ENCODE data around the gene PRSS21. TPM values are rescaled to one million over a fixed set of nuclear protein-coding genes. Genes with fewer than 3 reads are reported as not detected.

The PRSS21 gene
- total RNA-seq, 1 donor from 2014 or later: not detected

DNA sequence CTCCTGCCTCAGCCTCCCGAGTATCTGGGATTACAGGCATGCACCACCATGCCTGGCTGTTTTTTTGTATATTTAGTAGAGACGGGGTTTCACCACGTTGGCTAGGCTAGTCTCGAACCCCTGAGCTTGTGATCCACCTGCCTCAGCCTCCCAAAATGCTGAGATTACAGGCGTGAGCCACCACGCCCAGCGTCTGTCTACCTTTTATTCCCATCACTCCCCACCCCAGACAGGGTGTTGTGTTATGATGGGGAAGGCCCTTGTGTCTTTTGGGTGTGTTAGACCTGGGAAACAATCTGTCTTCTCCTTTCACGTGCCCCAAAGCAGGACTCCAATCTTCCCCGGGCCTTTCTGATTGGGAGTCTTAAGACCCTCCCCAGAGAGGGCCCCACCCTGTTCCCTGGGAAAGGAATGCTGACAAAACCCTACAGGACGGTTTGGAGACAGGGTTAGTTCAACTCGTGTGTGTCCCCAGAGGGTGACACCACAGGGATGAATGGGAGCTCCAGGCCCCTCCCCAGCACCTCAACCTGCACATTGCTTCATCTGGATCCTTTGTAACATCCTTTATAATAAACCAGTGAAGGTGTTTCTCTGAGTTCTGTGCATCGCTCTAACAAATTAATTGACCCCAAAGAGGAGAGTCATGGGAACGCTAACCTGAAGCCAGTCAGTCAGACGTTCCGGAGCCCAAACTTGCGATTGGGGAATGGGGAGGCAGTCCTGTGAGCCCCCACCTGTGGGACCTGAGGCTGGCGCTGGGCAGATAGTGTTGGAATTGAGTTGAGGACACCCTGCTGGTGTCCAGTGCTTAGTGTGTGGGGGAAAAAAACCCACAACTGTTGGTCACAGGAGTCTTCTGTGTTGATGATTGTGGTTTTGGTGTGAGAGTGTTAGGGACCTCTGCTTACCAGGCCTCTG is 36.8 kb upstream of the PRSS21 start:
- DNase-seq: no peak

DNA sequence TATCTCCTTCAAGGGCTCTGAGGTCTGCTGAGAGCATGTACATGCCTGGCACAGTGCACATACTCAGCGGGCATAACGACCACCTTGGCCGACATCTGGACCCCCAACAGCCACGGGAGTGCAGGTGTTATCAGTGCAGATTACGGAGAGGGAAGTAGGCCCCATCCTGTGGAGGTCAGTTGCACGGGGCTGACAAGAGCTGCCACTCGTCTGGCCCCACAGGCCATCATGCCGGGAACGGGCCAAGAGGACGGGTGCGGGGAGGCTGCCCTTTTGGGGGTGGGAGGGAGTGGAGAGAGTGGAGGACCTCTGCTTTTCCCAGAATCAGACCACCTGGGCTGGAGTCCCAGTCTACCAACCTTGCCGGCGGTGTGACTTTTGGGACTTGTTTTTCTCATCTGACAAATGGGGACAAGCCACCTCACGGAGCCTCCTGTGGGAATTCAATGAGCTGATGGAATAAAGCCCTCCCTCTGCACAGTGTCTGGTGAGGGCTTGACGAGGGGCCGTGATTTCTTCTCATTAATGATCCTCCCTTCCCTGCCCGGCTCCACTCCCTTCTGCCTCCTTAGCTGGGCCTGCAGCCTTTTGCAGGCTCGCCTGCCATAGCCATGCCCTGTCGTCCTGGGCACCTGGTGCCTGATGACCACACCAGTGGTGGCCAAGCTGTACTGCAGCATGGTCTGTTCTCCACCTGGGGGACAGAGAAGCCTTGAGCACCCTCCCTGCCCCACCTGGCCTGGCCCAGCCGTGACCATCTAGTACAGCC is 34.3 kb upstream of the PRSS21 start:
- no peak for DNase-seq

DNA sequence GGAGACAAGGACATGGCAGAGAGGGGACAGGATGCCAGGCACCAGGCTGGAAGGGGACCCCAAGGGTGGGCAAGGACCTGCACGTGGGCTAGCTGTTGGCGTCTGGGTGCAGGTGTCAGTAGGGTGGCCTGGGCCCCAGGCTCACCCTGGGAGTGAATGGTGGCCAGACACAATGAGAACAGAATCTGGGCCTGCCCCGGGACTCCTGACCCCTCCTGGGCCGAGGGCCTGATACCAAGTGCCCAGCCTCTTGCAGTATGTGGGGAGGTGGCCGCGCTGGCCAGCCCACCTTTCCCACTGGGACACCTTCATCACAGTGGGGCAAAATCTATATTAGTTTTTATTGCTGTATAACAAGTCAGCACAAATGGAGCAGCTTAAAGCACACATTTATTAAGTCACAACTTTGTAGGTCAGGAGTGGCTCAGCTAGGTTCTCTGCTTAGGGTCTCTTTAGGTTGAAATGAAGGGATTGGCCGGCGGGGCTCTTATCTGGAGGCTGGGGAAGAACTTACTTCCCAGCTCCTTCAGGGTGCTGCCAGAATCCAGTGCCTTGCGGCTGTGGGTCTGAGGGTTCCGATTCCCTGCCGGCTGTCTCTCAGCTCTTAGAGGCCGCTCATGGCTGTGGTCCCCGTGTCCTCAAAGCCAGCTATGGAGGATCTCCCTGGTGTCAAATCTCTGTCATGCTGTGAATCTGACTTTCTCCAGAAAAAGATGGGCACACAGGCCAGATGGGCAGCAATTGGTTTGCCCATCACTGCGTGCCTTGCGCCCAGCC is 33.3 kb upstream of the PRSS21 start:
- DNase-seq: no peak

DNA sequence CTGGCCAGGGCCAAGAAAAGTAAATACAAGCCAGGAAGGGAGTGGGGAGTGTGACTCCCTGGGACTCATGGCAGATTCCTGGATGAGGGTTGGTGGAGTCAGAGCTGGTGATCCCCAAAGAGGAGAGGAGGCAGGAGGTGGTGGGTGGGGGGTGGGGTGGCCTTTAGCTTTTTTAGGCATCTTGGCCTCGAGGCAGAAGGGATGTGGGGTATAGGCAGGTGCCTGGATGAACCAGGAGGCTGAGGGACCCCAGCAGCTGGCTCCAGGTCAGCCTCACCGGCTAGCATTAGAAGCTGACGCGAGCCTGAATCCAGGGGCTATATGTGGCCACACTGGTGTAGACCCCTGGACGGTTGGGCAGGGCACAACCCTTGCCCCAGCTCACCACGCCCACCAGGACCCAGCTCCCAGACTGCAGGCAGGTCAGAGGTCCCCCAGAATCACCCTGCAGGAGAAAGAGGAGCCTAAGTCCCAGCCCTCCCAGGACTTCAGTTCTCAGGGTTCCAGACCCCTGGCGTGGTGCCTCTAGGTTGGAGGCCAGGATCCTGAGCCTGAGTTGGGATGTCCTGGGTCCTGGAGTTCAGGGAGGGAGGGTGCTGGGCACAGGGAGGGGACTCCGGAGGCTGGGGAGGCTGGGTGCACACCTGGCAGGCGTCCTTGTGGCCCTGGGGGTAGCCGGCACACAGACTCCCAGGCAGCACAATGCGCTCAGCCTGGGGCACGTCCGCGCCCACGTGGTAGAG is 32.5 kb upstream of the PRSS21 start:
- DNase-seq: no peak

- DNase-seq: no peak
These were observed 31.7 kb upstream of the PRSS21 start for GRCh38 chr16:2785101-2785991.

- DNase-seq: no peak
These were observed 30.8 kb upstream of the PRSS21 start for GRCh38 chr16:2786061-2786825.

- DNase-seq: no peak
These were observed 30.2 kb upstream of the PRSS21 start for GRCh38 chr16:2786826-2787151.

DNA sequence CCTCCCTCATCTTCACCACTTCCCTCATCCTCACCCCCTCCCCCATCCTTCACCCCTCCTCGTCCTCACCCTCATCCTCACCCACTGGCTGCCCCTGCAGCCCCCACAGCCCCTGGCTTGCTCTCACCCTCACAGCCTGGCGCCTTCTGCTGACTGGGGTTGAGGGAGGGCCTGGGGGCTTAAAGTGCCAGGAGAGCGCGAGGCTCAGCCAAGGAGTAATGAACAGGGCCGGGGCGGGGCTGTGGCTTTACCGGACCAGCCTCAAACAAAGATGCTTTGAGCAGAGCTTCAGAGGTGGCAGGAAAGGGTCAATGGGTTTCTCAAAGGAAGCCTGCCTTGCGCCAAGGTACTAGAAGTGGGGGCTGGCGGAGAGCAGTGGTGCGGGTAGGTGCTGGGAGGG is 29.6 kb upstream of the PRSS21 start, which contains the start of gene PRSS33:
Gene PRSS33, minus strand, starts transcription at position 155 of the 400 bp plus-strand sequence. CDS start 1,013 bp downstream, outside the sequence.
- DNase-seq: no peak

DNA sequence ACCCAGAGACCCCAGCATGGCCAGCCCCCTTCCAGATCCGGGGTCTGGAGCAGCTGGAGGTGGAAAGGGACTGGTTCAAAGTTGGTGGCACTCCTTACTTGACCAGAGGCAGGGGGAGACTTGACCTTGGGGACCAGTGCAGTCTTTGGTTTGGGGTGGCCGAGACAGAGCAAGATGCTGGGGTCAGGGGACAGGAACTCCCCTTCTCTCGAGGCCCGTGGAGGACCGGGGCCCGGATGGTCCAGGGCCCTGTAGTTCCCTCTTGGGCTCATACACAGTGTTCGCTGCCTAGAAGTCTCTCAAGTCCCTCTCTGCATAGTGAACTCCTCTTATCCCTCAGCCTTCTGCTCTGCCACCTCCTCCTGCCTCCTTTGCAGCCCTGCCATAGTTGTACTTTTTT is 29.1 kb upstream of the PRSS21 start:
- DNase-seq: no peak

- DNase-seq: no peak
These were observed 26.4 kb upstream of the PRSS21 start for GRCh38 chr16:2790631-2791030.

DNA sequence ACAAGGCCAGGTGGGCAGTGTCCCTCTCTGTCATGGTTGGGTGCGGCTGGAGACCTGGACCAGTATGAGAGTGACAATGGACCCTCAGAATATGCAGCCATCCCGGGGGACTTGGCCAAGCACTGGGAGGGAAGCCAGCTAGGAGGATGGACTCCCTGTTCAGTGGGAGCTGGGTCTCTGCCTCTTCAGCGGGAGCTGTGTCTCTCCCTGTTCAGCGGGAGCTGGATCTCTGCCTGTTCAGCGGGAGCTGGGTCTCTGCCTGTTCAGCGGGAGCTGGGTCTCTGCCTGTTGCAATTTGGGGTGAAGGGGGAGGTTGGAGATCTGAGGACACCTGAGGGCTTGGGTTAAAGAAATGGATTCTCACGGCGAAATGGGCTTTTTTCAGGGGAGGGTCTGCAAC is 25.9 kb upstream of the PRSS21 start:
- no peak for DNase-seq

GRCh38 chr16:2792940-2793339 is 24.1 kb upstream of the PRSS21 start:
- DNase-seq: no peak

GRCh38 chr16:2795395-2796143 is 21.5 kb upstream of the PRSS21 start:
- DNase-seq: no peak

- no peak for DNase-seq
These were observed 18.3 kb upstream of the PRSS21 start for GRCh38 chr16:2798723-2799204.

GRCh38 chr16:2799205-2799858 is 17.7 kb upstream of the PRSS21 start:
- no peak for DNase-seq

GRCh38 chr16:2799859-2800226 is 17.2 kb upstream of the PRSS21 start:
- DNase-seq: no peak

DNA sequence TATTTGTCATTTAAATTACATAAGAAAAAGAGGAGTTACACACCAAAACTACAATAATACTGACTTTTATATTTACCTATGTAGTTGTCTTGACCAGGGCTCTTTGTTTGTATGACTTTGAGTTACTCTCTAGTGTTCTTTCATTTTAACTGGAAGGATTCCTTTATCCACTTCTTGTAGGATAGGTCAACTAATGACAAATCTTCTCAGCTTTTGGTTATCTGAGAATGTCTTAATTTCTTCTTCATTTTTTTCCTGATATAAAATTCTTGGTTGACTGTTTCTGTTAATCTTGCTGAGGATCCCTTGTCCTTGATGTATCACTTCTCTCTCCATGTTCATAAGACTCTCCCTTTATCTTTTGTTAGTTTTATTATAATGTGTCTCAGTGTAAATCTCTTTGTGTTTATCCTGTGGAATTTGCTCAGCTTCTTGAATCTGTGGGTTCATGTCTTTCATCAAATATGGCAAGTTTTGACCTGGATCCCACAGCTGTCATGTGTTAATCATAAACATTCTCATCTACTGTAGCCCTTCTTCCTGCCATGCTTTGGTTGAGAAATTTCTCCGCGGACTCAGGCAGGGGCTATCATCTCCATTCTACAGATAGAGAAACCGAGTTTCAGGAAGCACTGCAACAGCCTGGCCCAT is 13.4 kb upstream of the PRSS21 start:
- DNase-seq: no peak

DNA sequence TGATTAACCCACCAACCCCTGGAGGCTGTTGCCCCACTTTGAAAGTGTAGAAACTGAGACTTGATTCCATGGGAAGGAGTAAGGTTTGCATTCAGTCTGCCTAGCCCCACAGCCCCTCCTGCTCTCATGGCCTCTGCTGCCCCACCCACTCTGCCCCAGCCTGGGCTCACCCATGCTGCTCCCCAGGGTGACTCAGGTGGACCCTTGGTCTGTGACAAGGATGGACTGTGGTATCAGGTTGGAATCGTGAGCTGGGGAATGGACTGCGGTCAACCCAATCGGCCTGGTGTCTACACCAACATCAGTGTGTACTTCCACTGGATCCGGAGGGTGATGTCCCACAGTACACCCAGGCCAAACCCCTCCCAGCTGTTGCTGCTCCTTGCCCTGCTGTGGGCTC is 12.3 kb upstream of the PRSS21 start:
- DNase-seq: no peak
